Measurements from ENCODE around the gene COX10.

COX10 gene

GRCh38 chr17:14044702-14045101 is 24.6 kb upstream of the COX10 start:
- ATAC-seq: no peak
- no peak for TF ChIP-seq ZNF565 (CRISPR knock-in tag; conservative IDR thresholded peaks at IDR 0.05; ENCODE audit: low read depth)
- TF ChIP-seq RARB (CRISPR knock-in tag; IDR thresholded peaks at IDR 0.05): no peak
- no peak for TF ChIP-seq CSDC2 (CRISPR knock-in tag; IDR thresholded peaks at IDR 0.05)
- no peak for TF ChIP-seq OSR1 (CRISPR knock-in tag; IDR thresholded peaks at IDR 0.05)
- TF ChIP-seq, protein P1, sequence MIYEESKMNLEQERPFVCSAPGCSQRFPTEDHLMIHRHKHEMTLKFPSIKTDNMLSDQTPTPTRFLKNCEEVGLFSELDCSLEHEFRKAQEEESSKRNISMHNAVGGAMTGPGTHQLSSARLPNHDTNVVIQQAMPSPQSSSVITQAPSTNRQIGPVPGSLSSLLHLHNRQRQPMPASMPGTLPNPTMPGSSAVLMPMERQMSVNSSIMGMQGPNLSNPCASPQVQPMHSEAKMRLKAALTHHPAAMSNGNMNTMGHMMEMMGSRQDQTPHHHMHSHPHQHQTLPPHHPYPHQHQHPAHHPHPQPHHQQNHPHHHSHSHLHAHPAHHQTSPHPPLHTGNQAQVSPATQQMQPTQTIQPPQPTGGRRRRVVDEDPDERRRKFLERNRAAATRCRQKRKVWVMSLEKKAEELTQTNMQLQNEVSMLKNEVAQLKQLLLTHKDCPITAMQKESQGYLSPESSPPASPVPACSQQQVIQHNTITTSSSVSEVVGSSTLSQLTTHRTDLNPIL (CRISPR knock-in tag; IDR thresholded peaks at IDR 0.05; ENCODE audit: low read depth): no peak
- no peak for TF ChIP-seq TCF4 (CRISPR knock-in tag; IDR thresholded peaks at IDR 0.05; ENCODE audit: borderline replicate concordance)
- TF ChIP-seq ISL1 (CRISPR knock-in tag; IDR thresholded peaks at IDR 0.05): peak; percentile 54

GRCh38 chr17:14046978-14047377 is 22.3 kb upstream of the COX10 start:
- ATAC-seq: no peak
- TF ChIP-seq PPARA (CRISPR knock-in tag; IDR thresholded peaks at IDR 0.05; ENCODE audit: borderline replicate concordance) (no peak), ZNF8 (CRISPR knock-in tag; IDR thresholded peaks at IDR 0.05) (no peak), ZC3H10 (CRISPR knock-in tag; IDR thresholded peaks at IDR 0.05) (no peak), TOX (CRISPR knock-in tag; IDR thresholded peaks at IDR 0.05; ENCODE audit: borderline replicate concordance) (no peak), SNAI2 (CRISPR knock-in tag; IDR thresholded peaks at IDR 0.05) (no peak), GLIS3 (CRISPR knock-in tag; IDR thresholded peaks at IDR 0.05) (no peak), RARB (CRISPR knock-in tag; IDR thresholded peaks at IDR 0.05) (no peak), CSRNP3 (CRISPR knock-in tag; IDR thresholded peaks at IDR 0.05) (no peak), BACH2 (CRISPR knock-in tag; IDR thresholded peaks at IDR 0.05; ENCODE audit: borderline replicate concordance) (no peak)
- TF ChIP-seq, protein P2, sequence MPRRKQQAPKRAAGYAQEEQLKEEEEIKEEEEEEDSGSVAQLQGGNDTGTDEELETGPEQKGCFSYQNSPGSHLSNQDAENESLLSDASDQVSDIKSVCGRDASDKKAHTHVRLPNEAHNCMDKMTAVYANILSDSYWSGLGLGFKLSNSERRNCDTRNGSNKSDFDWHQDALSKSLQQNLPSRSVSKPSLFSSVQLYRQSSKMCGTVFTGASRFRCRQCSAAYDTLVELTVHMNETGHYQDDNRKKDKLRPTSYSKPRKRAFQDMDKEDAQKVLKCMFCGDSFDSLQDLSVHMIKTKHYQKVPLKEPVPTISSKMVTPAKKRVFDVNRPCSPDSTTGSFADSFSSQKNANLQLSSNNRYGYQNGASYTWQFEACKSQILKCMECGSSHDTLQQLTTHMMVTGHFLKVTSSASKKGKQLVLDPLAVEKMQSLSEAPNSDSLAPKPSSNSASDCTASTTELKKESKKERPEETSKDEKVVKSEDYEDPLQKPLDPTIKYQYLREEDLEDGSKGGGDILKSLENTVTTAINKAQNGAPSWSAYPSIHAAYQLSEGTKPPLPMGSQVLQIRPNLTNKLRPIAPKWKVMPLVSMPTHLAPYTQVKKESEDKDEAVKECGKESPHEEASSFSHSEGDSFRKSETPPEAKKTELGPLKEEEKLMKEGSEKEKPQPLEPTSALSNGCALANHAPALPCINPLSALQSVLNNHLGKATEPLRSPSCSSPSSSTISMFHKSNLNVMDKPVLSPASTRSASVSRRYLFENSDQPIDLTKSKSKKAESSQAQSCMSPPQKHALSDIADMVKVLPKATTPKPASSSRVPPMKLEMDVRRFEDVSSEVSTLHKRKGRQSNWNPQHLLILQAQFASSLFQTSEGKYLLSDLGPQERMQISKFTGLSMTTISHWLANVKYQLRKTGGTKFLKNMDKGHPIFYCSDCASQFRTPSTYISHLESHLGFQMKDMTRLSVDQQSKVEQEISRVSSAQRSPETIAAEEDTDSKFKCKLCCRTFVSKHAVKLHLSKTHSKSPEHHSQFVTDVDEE (CRISPR knock-in tag; IDR thresholded peaks at IDR 0.05): no peak

- no peak for ATAC-seq
- TF ChIP-seq ESRRG (CRISPR knock-in tag; IDR thresholded peaks at IDR 0.05): no peak
- TF ChIP-seq, protein P1 (CRISPR knock-in tag; IDR thresholded peaks at IDR 0.05; ENCODE audit: low read depth): no peak
- no peak for TF ChIP-seq GLIS3 (CRISPR knock-in tag; IDR thresholded peaks at IDR 0.05)
- no peak for TF ChIP-seq TCF4 (CRISPR knock-in tag; IDR thresholded peaks at IDR 0.05; ENCODE audit: borderline replicate concordance)
- TF ChIP-seq TOX (CRISPR knock-in tag; IDR thresholded peaks at IDR 0.05; ENCODE audit: borderline replicate concordance): no peak
- no peak for TF ChIP-seq ZNF565 (CRISPR knock-in tag; conservative IDR thresholded peaks at IDR 0.05; ENCODE audit: low read depth)
- TF ChIP-seq ZNF70 (CRISPR knock-in tag; IDR thresholded peaks at IDR 0.05): no peak
- TF ChIP-seq ISL1 (CRISPR knock-in tag; IDR thresholded peaks at IDR 0.05): no peak
- no peak for TF ChIP-seq PATZ1 (CRISPR knock-in tag; IDR thresholded peaks at IDR 0.05; ENCODE audit: borderline replicate concordance)
- no peak for TF ChIP-seq ARNTL (CRISPR knock-in tag; IDR thresholded peaks at IDR 0.05; ENCODE audit: borderline replicate concordance, low read depth)
- TF ChIP-seq CSRNP3 (CRISPR knock-in tag; IDR thresholded peaks at IDR 0.05): no peak
- no peak for TF ChIP-seq SNAI2 (CRISPR knock-in tag; IDR thresholded peaks at IDR 0.05)
- no peak for TF ChIP-seq CSDC2 (CRISPR knock-in tag; IDR thresholded peaks at IDR 0.05)
- TF ChIP-seq, protein P2 (CRISPR knock-in tag; IDR thresholded peaks at IDR 0.05): no peak
- TF ChIP-seq ZNF8 (CRISPR knock-in tag; IDR thresholded peaks at IDR 0.05): no peak
- TF ChIP-seq ZFP30 (CRISPR knock-in tag; IDR thresholded peaks at IDR 0.05): no peak
- no peak for TF ChIP-seq OSR1 (CRISPR knock-in tag; IDR thresholded peaks at IDR 0.05)
- TF ChIP-seq ZFP3 (CRISPR knock-in tag; IDR thresholded peaks at IDR 0.05): no peak
- TF ChIP-seq RARB (CRISPR knock-in tag; IDR thresholded peaks at IDR 0.05): no peak
Measured at GRCh38 chr17:14047591-14047990, 21.7 kb upstream of the COX10 start.
